GM12878 (cell line): Measurements from ENCODE around the gene ATXN7L1. TPM values are rescaled to one million over a fixed set of nuclear protein-coding genes. Genes with fewer than 3 reads are reported as not detected.

Experiments used
- ATAC-seq: fragments of 200-7000 bp; cut with Tn5 transposase; 3 replicates; pipeline ENCODE4 v1.9.1; 2020; ENCODE audit warnings: mild to moderate bottlenecking, moderate library complexity
- BruUV-seq: library from RNA; stranded (reverse); fragments of 400-500 nt; replicated peaks from 2 replicates; lab custom pipeline; 2021; lab: Mats Ljungman, UMichigan
- CTCF ChIA-PET: fragments of 300-600 bp; sonication (Branson Sonifier 250); formaldehyde crosslinking; extraction: SDS; loops from one replicate; lab custom pipeline; 2021; ENCODE audit warnings: inconsistent platforms; lab: Yijun Ruan, JAX
- POLR2A ChIA-PET: fragments of 350-600 bp; formaldehyde crosslinking; extraction: SDS; loops from one replicate; lab custom pipeline; 2021; ENCODE audit warnings: inconsistent platforms; lab: Charles Lee
- RAD21 ChIA-PET: fragments of 300-600 bp; sonication (Branson Sonifier 250); formaldehyde crosslinking; loops from one replicate; lab custom pipeline; 2023; ENCODE audit warnings: antibody characterized with exemption; ENCODE audit not compliant: unreplicated experiment; lab: Charles Lee
- SMC1A ChIA-PET: fragments of 300-600 bp; sonication (Branson Sonifier 250); formaldehyde crosslinking; loops from one replicate; lab custom pipeline; 2023; ENCODE audit not compliant: unreplicated experiment, uncharacterized antibody; lab: Charles Lee
- DNase-seq: peaks from one replicate; pipeline ENCODE4 v3.0.0-alpha.2; 2011; ENCODE audit warnings: low read depth, low spot score
- FAIRE-seq: peaks from 3 replicates; lab custom pipeline; 2011; peaks lifted over from hg19 to GRCh38; lab: Jason Lieb, UNC
- H2AFZ ChIP-seq: 2 replicates; pipeline ENCODE4 v1.6.0; 2011; ENCODE audit warnings: low read depth, low read length, control low read depth; ENCODE audit not compliant: control insufficient read depth
- H3K27ac ChIP-seq: 2 replicates; pipeline ENCODE4 v1.5.1; 2011; ENCODE audit warnings: control low read depth; ENCODE audit not compliant: control insufficient read depth, insufficient read depth
- H3K27me3 ChIP-seq, 2 experiments: replicated peaks in 1 of 2; 2 replicates each; pipeline versions ENCODE4 v1.6.0 to v1.6.1; 2011; ENCODE audit warnings: low read length in 1 of 2; ENCODE audit not compliant: control insufficient read depth in 2 of 2, insufficient read depth in 2 of 2
- H3K36me3 ChIP-seq, 2 experiments: 2 replicates each; pipeline ENCODE4 v1.5.1; 2011; ENCODE audit warnings: low read length in 1 of 2; ENCODE audit not compliant: control insufficient read depth in 2 of 2, insufficient read depth in 2 of 2
- H3K4me1 ChIP-seq: 2 replicates; pipeline ENCODE4 v1.6.1; 2011; ENCODE audit warnings: mild to moderate bottlenecking, low read length, moderate library complexity, mixed read lengths; ENCODE audit not compliant: control insufficient read depth, insufficient read depth
- H3K4me2 ChIP-seq: 2 replicates; pipeline ENCODE4 v1.6.0; 2011; ENCODE audit warnings: control low read depth; ENCODE audit not compliant: control insufficient read depth, insufficient read depth
- H3K4me3 ChIP-seq: fragments of 200-600 bp; sonication (generic); 2 replicates; pipeline ENCODE4 v1.5.1; 2016
- H3K79me2 ChIP-seq: 2 replicates; pipeline ENCODE4 v1.6.0; 2011; ENCODE audit warnings: low read length; ENCODE audit not compliant: control insufficient read depth, insufficient read depth
- H3K9ac ChIP-seq: 2 replicates; pipeline ENCODE4 v1.8.0; 2011; ENCODE audit warnings: low read length, control low read depth, mixed read lengths; ENCODE audit not compliant: control insufficient read depth, insufficient read depth
- H3K9me3 ChIP-seq: replicated peaks from 3 replicates; pipeline ENCODE4 v1.5.1; 2011; ENCODE audit warnings: mild to moderate bottlenecking, low read length; ENCODE audit not compliant: control insufficient read depth, insufficient read depth
- H4K20me1 ChIP-seq: 2 replicates; pipeline ENCODE4 v1.6.0; 2011; ENCODE audit not compliant: control insufficient read depth, insufficient read depth
- ASH2L ChIP-seq: fragments of 300-600, 200-600 bp; sonication (generic); IDR thresholded peaks from 2 replicates; pipeline ENCODE4 v1.6.1; 2017; ENCODE audit warnings: low read depth, mild to moderate bottlenecking, borderline replicate concordance
- BACH1 ChIP-seq: fragments of 450-650 bp; IDR thresholded peaks from 2 replicates; pipeline ENCODE4 v1.6.1; 2017; ENCODE audit warnings: mild to moderate bottlenecking, borderline replicate concordance
- BMI1 ChIP-seq: fragments of 450-650 bp; IDR thresholded peaks from 2 replicates; pipeline ENCODE4 v1.6.1; 2016; ENCODE audit warnings: mild to moderate bottlenecking, moderate library complexity, borderline replicate concordance
- E4F1 ChIP-seq: fragments of 450-650 bp; IDR thresholded peaks from 2 replicates; pipeline ENCODE4 v1.6.1; 2018; ENCODE audit warnings: borderline replicate concordance, mild to moderate bottlenecking; ENCODE audit not compliant: partially characterized antibody
- LARP7 ChIP-seq: fragments of 450-650 bp; IDR thresholded peaks from 2 replicates; pipeline ENCODE4 v1.6.1; 2017; ENCODE audit warnings: mild to moderate bottlenecking
- PAX5 ChIP-seq: IDR thresholded peaks from 2 replicates; pipeline ENCODE4 v1.6.1; 2011; ENCODE audit warnings: low read depth, low read length, borderline replicate concordance
- POLR2AphosphoS2 ChIP-seq: IDR thresholded peaks from 2 replicates; pipeline ENCODE4 v1.6.1; 2011; ENCODE audit warnings: low read depth, mild to moderate bottlenecking, low read length, improper control_type of control experiment, moderate library complexity
- SIN3A ChIP-seq: IDR thresholded peaks from 2 replicates; pipeline ENCODE4 v1.6.1; 2012; ENCODE audit warnings: low read depth, low read length, improper control_type of control experiment
- SUPT20H ChIP-seq: IDR thresholded peaks from 2 replicates; pipeline ENCODE4 v1.6.1; 2011; ENCODE audit warnings: low read depth, mild to moderate bottlenecking, low read length, moderate library complexity, borderline replicate concordance; ENCODE audit not compliant: control insufficient read depth
- TCF12 ChIP-seq: IDR thresholded peaks from 2 replicates; pipeline ENCODE4 v1.6.1; 2011; ENCODE audit warnings: low read depth, mild to moderate bottlenecking, low read length
- TCF3 ChIP-seq: IDR thresholded peaks from 2 replicates; pipeline ENCODE4 v1.6.1; 2012; ENCODE audit warnings: low read depth, mild to moderate bottlenecking, low read length, borderline replicate concordance; ENCODE audit not compliant: insufficient read depth
- WGBS: methylation state at CpG from one replicate; pipeline ENCODE4 v1.1.6; 2016; ENCODE audit warnings: low lambda C conversion rate; ENCODE audit not compliant: insufficient replicate concordance, insufficient coverage; ENCODE audit errors: missing lambda C conversion rate; 5-methylcytosine and 5-hydroxymethylcytosine counted together
- in situ Hi-C: fragments of 300-500 bp; cut with MboI; formaldehyde crosslinking; loops from 9 replicates; pipeline ENCODE4 v1.14.3; 2018; ENCODE audit warnings: mixed read lengths
- intact Hi-C: fragments of 100-400 bp; cut with micrococcal nuclease; formaldehyde crosslinking; loops from one replicate; pipeline ENCODE4 v1.14.2; 2022; ENCODE audit not compliant: unreplicated experiment
- polyA plus RNA-seq, 11 experiments: library from polyadenylated mRNA; depleted of rRNA in 4 of 11; unstranded in 6 of 11; stranded (reverse) in 5 of 11; fragments of >200 nt; fragmentation: Nextera tagmentation in 4 of 11; fragmentation: Illumina TruSeq in 1 of 11; extraction: Ambion mirVana in 4 of 11; extraction: Trizol in 1 of 11; gene quantifications; 1 replicate in 1 of 11; 2 replicates in 10 of 11; pipeline versions ENCODE4 v1.2.1 to v1.2.3, GENCODE V29; 2011 to 2016; ENCODE audit warnings: inconsistent platforms in 2 of 11, missing spikeins in 2 of 11, low read depth in 1 of 11
- total RNA-seq, 4 experiments: library from RNA; depleted of rRNA in 3 of 4; stranded (reverse); fragments of >200 nt in 3 of 4; fragmentation: Illumina TruSeq in 1 of 4; extraction: Trizol in 1 of 4; gene quantifications; 2 replicates each; pipeline versions ENCODE4 v1.2.1 to v1.2.3, GENCODE V29; 2013 to 2021
- TF ChIP-seq, protein P1 (sequence below): IDR thresholded peaks from 2 replicates; pipeline ENCODE4 v1.6.1; 2012; ENCODE audit warnings: low read depth, low read length, improper control_type of control experiment
- TF ChIP-seq, protein P2 (sequence below): fragments of 450-650 bp; IDR thresholded peaks from 2 replicates; pipeline ENCODE4 v1.6.1; 2016; ENCODE audit warnings: mild to moderate bottlenecking, moderate library complexity, borderline replicate concordance
- TF ChIP-seq, protein P3 (sequence below): fragments of 450-650 bp; IDR thresholded peaks from 2 replicates; pipeline ENCODE4 v1.6.1; 2017; ENCODE audit warnings: antibody characterized with exemption, mild to moderate bottlenecking, moderate library complexity

ATXN7L1 gene
- total and polyA plus RNA-seq, 10 of the 15 experiments (the other 5 are each of a cell fraction or from before 2014, with no cell fraction given) = 0.40 to 2.9 (median 1.2) TPM

- Histone ChIP-seq H3K27me3 (no peaks in the 10 kb centered on the region; a peak in 1 of 4 replicates), H3K79me2 (no peaks in the 10 kb centered on the region), H3K4me2 (no peak overlapping the region), H3K9me3 (no peaks in the 10 kb centered on the region), H2AFZ (no peak overlapping the region), H4K20me1 (no peaks in the 10 kb centered on the region), H3K27ac (no peak overlapping the region), H3K9ac (no peak overlapping the region), H3K36me3 (no peaks in the 10 kb centered on the region), H3K4me3 (no peak overlapping the region), H3K4me1 (no peaks in the 10 kb centered on the region)
- FAIRE-seq (no peak), ATAC-seq (no peak), DNase-seq (no peak)
- WGBS = 63% methylated on average over 3 of the region's 3 CpGs
- ChIA-PET CTCF (interaction anchor here (1.3 to 1.8 kb wide), 2 partner anchors 12 to 232 kb away, joined by 3 to 4 read pairs; no protein-coding TSS in a partner anchor), RAD21 (no interaction called here), SMC1A (interaction anchor here (1.8 kb wide), 1 partner anchor 8 kb away, joined by 4 read pairs; no protein-coding TSS in a partner anchor), POLR2A (no interaction called here)
- no TSS peak for BruUV-seq
- in situ Hi-C loops = no loop called here
- intact Hi-C loops = no loop called here
- no peak for TF ChIP-seq TCF3
- TF ChIP-seq, protein P1, sequence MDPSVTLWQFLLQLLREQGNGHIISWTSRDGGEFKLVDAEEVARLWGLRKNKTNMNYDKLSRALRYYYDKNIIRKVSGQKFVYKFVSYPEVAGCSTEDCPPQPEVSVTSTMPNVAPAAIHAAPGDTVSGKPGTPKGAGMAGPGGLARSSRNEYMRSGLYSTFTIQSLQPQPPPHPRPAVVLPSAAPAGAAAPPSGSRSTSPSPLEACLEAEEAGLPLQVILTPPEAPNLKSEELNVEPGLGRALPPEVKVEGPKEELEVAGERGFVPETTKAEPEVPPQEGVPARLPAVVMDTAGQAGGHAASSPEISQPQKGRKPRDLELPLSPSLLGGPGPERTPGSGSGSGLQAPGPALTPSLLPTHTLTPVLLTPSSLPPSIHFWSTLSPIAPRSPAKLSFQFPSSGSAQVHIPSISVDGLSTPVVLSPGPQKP = no peak
- TF ChIP-seq, protein P2, sequence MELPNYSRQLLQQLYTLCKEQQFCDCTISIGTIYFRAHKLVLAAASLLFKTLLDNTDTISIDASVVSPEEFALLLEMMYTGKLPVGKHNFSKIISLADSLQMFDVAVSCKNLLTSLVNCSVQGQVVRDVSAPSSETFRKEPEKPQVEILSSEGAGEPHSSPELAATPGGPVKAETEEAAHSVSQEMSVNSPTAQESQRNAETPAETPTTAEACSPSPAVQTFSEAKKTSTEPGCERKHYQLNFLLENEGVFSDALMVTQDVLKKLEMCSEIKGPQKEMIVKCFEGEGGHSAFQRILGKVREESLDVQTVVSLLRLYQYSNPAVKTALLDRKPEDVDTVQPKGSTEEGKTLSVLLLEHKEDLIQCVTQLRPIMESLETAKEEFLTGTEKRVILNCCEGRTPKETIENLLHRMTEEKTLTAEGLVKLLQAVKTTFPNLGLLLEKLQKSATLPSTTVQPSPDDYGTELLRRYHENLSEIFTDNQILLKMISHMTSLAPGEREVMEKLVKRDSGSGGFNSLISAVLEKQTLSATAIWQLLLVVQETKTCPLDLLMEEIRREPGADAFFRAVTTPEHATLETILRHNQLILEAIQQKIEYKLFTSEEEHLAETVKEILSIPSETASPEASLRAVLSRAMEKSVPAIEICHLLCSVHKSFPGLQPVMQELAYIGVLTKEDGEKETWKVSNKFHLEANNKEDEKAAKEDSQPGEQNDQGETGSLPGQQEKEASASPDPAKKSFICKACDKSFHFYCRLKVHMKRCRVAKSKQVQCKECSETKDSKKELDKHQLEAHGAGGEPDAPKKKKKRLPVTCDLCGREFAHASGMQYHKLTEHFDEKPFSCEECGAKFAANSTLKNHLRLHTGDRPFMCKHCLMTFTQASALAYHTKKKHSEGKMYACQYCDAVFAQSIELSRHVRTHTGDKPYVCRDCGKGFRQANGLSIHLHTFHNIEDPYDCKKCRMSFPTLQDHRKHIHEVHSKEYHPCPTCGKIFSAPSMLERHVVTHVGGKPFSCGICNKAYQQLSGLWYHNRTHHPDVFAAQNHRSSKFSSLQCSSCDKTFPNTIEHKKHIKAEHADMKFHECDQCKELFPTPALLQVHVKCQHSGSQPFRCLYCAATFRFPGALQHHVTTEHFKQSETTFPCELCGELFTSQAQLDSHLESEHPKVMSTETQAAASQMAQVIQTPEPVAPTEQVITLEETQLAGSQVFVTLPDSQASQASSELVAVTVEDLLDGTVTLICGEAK = no peak
- TF ChIP-seq PAX5 = no peak
- no peak for TF ChIP-seq E4F1
- TF ChIP-seq, protein P3, sequence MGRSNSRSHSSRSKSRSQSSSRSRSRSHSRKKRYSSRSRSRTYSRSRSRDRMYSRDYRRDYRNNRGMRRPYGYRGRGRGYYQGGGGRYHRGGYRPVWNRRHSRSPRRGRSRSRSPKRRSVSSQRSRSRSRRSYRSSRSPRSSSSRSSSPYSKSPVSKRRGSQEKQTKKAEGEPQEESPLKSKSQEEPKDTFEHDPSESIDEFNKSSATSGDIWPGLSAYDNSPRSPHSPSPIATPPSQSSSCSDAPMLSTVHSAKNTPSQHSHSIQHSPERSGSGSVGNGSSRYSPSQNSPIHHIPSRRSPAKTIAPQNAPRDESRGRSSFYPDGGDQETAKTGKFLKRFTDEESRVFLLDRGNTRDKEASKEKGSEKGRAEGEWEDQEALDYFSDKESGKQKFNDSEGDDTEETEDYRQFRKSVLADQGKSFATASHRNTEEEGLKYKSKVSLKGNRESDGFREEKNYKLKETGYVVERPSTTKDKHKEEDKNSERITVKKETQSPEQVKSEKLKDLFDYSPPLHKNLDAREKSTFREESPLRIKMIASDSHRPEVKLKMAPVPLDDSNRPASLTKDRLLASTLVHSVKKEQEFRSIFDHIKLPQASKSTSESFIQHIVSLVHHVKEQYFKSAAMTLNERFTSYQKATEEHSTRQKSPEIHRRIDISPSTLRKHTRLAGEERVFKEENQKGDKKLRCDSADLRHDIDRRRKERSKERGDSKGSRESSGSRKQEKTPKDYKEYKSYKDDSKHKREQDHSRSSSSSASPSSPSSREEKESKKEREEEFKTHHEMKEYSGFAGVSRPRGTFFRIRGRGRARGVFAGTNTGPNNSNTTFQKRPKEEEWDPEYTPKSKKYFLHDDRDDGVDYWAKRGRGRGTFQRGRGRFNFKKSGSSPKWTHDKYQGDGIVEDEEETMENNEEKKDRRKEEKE = no peak
- no peak for TF ChIP-seq TCF12
- TF ChIP-seq ASH2L = no peak
- no peak for TF ChIP-seq BMI1
- no peak for TF ChIP-seq SUPT20H
- TF ChIP-seq BACH1 = no peak
- TF ChIP-seq SIN3A = no peak
- no peak for TF ChIP-seq LARP7
- TF ChIP-seq POLR2AphosphoS2 = no peak
These were observed 231.5 kb downstream of the ATXN7L1 start for GRCh38 chr7:105644937-105645336.
